Muscle layer of duodenum (tissue), 2 donors: ENCODE results near the gene FCAMR.

Experiments
- H3K27ac ChIP-seq: one replicate; pipeline ENCODE4 v1.7.0; 2013; ENCODE audit warnings: mild to moderate bottlenecking, low read length
- H3K27me3 ChIP-seq: one replicate; pipeline ENCODE4 v1.7.0; 2013; ENCODE audit warnings: low read depth, mild to moderate bottlenecking, control low read depth, low read length
- H3K36me3 ChIP-seq, 2 donors: one replicate each; pipeline ENCODE4 v1.7.0; 2013; ENCODE audit warnings: low read length in 2 of 2, control low read depth in 1 of 2, mild to moderate bottlenecking in 1 of 2; ENCODE audit not compliant: insufficient read depth in 2 of 2, control insufficient read depth in 1 of 2
- H3K4me1 ChIP-seq, 2 donors: one replicate each; pipeline ENCODE4 v1.7.0; 2013; ENCODE audit warnings: low read length in 2 of 2, mild to moderate bottlenecking in 2 of 2, control low read depth in 1 of 2, moderate library complexity in 1 of 2; ENCODE audit not compliant: insufficient read depth in 2 of 2, control insufficient read depth in 1 of 2
- H3K4me3 ChIP-seq, 2 donors: one replicate each; pipeline ENCODE4 v1.7.0; 2013; ENCODE audit warnings: low read length in 2 of 2, low read depth in 1 of 2, mild to moderate bottlenecking in 1 of 2
- H3K9me3 ChIP-seq, 2 donors: one replicate each; pipeline ENCODE4 v1.7.0; 2013; ENCODE audit warnings: low read length in 2 of 2, control low read depth in 1 of 2, mild to moderate bottlenecking in 1 of 2; ENCODE audit not compliant: control insufficient read depth in 1 of 2
- donor health status: healthy.

FCAMR gene

DNA sequence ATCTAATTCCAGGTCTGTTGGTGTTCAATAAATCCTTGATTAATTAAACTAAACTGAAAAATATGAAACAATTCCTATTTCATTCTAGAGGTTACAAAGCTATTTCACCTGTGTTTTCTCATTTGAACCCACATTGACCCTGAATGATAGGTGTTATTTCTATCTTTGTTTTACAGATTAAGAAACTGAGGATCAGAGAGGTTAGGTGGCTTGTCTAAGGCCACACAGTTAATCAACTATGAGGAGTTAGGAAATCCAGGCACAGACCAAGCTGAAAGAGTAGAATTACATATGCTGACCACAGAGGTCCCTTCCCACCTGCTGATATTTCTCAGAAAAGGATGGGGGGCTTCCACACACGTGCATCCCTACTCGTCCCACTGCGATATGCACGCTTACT, 24.5 kb downstream of the FCAMR start:
- H3K36me3 ChIP-seq = no peaks in the 10 kb centered on the region
- no peaks in the 10 kb centered on the region for H3K9me3 ChIP-seq
- peak overlapping the region; percentile 91 for H3K27ac ChIP-seq
- H3K4me1 ChIP-seq = no peaks in the 10 kb centered on the region
- H3K27me3 ChIP-seq = no peaks in the 10 kb centered on the region
- H3K4me3 ChIP-seq = peak overlapping the region in 1 of 2 donors; percentile 67

DNA sequence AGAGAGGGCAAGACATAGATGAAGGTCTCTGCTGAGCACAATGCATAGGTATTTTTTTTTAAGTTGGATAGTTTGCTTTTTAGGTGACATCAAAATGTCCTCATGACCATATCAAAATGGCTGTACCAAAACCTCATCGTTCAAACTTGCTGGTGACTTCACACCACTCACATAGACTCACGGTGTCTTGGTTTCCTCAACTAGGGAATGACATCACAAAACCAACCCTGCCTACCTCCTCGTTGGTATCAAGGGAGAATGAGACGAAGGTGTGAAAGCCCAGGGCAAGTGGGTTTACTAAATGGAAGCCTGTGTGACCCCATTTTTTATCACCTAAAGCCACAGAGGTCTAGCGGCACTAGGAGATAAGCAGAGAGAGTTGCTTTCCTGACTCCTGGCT, 25.6 kb downstream of the FCAMR start:
- H3K4me1 ChIP-seq = no peaks in the 10 kb centered on the region
- no peaks in the 10 kb centered on the region for H3K27me3 ChIP-seq
- no peaks in the 10 kb centered on the region for H3K9me3 ChIP-seq
- peak overlapping the region in 1 of 2 donors; percentile 67 for H3K4me3 ChIP-seq
- no peaks in the 10 kb centered on the region for H3K36me3 ChIP-seq
- peak overlapping the region; percentile 91 for H3K27ac ChIP-seq

DNA sequence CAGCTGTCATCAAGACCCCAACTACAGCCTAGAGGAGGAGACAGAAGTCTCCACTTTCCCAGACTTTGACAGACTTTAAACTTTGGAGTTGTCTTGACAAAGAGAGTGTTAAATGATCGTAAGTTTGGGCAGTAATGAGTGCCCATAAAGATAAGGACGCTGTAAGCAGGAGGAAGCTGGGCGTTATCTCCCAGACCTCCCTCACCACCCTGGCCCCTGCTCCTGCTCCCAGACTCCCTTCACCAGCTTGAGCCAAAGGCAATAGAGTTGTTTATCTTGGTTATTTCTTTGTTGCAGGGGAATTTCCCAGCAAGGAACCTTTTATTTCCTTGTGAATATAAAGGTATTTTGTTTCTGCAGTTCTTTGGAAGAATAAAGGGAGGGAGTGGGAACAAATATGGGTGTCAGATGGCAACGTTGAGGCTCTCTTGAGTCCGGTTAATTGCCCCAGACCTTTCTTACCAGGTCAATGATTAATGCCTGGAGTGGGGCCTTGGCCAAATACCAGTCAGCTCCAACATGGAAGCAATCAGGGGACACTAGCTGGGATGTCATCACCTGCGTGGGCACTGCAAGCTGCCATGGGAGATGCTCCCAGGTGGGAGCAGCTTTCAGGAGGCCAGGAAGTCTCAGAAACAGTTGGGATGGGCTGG, 28.4 kb downstream of the FCAMR start:
- Histone ChIP-seq H3K27me3 (no peaks in the 10 kb centered on the region), H3K4me1 (no peaks in the 10 kb centered on the region), H3K4me3 (peak overlapping the region in 1 of 2 donors; percentile 17), H3K36me3 (no peaks in the 10 kb centered on the region), H3K27ac (peak overlapping the region; percentile 72), H3K9me3 (no peaks in the 10 kb centered on the region)

DNA sequence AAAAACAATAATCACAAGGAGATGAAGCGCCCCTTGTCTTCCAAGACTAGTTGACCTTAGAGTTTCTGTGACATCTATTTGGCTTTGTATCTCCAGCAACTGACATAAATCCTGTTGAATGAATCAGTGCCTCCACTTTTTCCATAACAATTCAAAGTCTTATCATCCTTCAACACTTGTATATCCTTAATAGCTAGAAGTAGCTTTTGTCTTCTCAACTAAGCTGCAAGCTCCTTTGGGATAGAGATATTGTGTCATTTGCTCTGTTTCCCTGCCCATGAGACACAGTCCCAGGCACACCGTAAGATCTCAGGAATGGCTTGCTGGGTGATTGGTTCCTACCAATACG, 29.7 kb downstream of the FCAMR start:
- peak overlapping the region in 1 of 2 donors; percentile 22 for H3K4me3 ChIP-seq
- peak overlapping the region; percentile 72 for H3K27ac ChIP-seq
- no peaks in the 10 kb centered on the region for H3K9me3 ChIP-seq
- no peaks in the 10 kb centered on the region for H3K27me3 ChIP-seq
- H3K4me1 ChIP-seq = no peaks in the 10 kb centered on the region
- no peaks in the 10 kb centered on the region for H3K36me3 ChIP-seq

DNA sequence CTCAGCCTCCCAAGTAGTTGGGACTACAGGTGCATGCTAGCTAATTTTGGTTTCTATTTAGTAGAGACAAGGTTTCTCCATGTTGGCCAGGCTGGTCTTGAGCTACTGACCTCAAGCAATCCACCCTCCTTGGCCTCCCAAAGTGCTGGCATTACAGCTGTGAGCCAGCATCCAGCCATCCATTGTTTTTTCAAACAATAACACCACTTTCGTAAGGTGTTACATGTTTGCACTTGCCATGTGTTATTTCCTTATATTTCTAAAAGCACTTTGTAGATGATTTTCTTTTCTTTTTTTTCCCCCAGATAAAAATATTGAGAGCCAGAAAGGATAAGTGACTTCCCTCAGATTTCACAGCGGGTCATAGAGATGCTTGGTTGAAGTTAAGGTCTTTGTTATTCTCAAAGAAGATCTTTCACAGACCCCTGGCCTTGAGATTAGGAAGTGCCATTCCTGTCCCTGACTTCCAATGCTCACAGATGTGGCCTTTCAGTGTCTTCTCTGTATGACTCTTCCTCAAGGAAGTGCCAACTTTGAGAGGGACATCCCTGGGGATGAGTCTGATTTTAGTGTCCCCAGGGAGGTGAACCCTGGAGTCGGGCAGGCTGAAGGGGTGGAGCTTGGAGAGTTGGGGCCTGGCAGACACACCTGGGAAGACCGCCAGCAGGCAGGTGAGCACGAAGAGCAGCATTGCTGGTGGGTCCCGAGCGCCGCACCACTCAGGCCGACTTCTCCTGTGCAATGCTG, 30.2 kb downstream of the FCAMR start:
- Histone ChIP-seq H3K9me3 (no peaks in the 10 kb centered on the region), H3K4me1 (no peaks in the 10 kb centered on the region), H3K4me3 (peak overlapping the region in 1 of 2 donors; percentile 22), H3K27ac (peak overlapping the region; percentile 72), H3K36me3 (no peaks in the 10 kb centered on the region), H3K27me3 (no peaks in the 10 kb centered on the region)

DNA sequence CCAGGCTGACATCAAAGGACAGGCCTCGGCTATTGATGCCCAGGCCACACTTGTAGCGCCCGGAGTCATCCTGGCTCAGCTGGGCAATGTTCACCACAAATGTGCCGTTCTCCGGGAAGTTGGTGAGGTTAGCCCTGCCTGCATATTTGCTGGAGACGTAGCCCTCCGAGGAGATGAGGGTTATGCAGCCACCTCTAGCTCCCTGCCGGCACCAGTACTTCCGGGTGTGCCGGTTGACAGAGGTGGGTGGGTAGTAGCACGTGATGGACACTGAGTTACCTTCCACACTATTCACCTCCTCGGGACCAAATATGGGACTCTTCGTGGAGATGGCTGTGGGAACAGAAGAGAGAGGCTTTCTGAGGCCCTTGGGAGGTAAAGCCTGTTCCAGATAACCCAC, 31.1 kb downstream of the FCAMR start:
- Histone ChIP-seq H3K4me1 (no peaks in the 10 kb centered on the region), H3K27me3 (no peaks in the 10 kb centered on the region), H3K36me3 (no peaks in the 10 kb centered on the region), H3K27ac (no peak overlapping the region), H3K9me3 (no peaks in the 10 kb centered on the region), H3K4me3 (no peak overlapping the region)

DNA sequence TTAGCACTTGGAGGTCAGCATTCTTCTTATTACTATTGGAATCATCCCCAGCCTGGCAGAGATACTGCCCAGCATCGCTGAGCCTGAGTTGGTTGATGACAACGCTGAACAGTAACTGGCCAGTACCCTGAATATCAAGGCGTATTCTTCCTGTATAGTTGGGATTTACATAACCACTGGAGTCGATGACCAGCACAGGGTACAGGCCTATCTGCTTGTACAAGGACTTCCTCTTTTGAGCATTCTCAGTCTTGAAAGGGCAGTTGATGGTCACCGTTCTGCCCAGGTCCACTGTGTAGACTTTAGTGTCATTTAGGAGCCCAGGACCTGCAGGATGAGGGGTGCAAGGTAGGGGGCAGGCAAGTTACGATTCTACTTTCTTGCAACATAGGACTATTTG, 32.8 kb downstream of the FCAMR start:
- H3K9me3 ChIP-seq = no peaks in the 10 kb centered on the region
- peaks cover 0 to 9% of the 10 kb centered on the region in 2 donors for H3K36me3 ChIP-seq
- no peaks in the 10 kb centered on the region for H3K27me3 ChIP-seq
- no peaks in the 10 kb centered on the region for H3K4me1 ChIP-seq
- no peak overlapping the region for H3K27ac ChIP-seq
- H3K4me3 ChIP-seq = no peak overlapping the region

DNA sequence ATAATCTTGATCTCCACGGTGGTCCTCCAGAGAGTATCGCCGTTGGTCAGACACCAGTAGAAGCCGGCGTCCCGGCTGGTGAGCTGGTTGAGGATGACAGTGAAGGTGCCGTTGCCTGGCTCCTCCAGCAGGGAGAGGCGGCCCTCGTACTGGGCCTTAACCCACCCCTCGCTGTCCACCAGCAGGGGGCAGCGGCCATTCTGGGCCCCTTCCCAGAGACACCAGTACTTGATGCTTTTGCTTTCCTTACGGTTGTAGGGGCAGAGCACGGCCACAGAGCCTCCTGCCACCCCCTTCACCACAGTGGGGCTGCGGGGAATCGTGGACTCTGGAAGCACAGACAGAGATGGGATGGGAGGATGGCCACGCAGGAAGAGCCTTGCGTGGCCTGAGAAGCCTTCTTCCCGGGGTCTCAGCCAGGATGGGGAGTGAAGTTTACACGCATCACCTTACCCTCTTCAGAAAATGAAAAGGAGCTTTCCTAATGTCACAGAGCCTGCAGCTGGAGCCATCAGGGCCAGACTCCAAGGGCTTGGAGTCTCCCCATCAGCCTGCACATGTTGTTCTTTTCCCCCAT, 34.7 kb downstream of the FCAMR start:
- peaks cover 0 to 10% of the 10 kb centered on the region in 2 donors for H3K36me3 ChIP-seq
- no peaks in the 10 kb centered on the region for H3K9me3 ChIP-seq
- no peaks in the 10 kb centered on the region for H3K4me1 ChIP-seq
- H3K4me3 ChIP-seq = no peak overlapping the region
- H3K27ac ChIP-seq = no peak overlapping the region
- H3K27me3 ChIP-seq = no peaks in the 10 kb centered on the region

DNA sequence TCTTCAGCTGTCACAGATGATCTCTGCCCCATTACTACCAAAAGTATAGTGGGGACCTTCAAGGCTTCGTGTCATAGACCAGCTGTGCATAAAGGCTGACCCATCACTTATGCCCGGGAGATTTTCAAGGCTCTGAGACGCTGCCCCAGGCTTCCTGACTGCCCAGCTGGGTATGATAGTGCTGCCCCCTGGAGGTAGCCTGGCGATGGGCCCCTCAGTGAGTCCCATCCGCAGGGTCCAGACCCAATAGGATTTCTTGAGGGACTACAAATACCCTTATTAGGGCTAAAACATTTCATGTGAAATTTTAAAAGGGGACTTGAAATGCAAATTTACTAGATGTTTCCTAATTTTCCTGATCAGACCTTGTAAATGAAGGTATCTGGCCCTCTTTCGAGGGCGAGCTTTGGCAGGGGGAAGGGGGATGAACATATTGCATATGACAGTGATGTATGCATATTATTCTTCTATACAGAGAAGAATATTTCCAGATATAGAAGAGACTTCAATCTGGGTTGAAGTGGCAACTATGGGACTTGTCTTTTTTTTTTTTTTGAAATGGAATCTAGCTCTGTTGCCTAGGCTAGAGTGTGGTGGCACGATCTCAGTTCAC, 36.8 kb downstream of the FCAMR start:
- Histone ChIP-seq H3K27me3 (no peaks in the 10 kb centered on the region), H3K27ac (no peak overlapping the region), H3K36me3 (peaks cover 0 to 10% of the 10 kb centered on the region in 2 donors), H3K9me3 (no peaks in the 10 kb centered on the region), H3K4me3 (no peak overlapping the region), H3K4me1 (no peaks in the 10 kb centered on the region)

DNA sequence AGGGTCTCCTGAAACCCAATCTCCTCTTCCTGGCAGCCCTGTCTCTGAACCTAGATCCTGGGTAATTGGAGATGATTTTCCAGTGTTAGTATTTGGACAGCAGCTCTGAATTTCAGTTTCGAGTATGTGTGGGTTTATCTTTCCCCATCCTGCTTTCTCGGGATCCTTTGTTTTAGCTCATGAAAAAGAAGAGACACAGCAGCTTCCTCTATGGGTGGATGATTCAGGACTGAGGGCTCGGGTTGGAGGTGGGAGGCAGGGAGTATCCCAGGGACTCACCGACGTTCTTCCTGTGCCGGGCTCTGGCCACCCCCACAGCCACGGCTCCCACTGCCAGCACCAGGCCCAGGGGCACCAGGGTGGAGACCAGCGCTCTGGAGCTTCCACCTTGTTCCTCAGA, 38.1 kb downstream of the FCAMR start:
- no peaks in the 10 kb centered on the region for H3K27me3 ChIP-seq
- no peaks in the 10 kb centered on the region for H3K9me3 ChIP-seq
- peaks cover 0 to 10% of the 10 kb centered on the region in 2 donors for H3K36me3 ChIP-seq
- H3K4me3 ChIP-seq = no peak overlapping the region
- H3K27ac ChIP-seq = no peak overlapping the region
- H3K4me1 ChIP-seq = no peaks in the 10 kb centered on the region

DNA sequence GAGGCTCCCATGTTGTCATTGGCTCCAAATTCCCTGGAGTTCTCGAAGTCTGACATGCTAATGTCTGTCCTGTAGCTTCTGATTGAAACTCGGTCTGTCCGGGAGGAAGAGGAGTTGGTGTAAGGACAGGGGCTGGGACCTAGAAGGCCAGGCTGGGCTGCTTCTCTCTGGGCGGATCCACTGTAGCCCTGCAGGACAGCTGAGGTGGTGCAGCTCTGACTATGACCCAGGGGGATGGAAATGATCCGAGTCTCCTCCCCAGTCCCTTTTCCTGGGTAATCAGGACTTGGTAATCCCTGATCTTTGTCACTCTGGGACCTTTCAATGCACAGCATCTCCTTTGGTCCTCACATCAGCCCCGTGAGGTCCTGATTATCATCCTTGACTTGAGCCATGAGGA, 38.6 kb downstream of the FCAMR start:
- H3K27me3 ChIP-seq = no peaks in the 10 kb centered on the region
- H3K4me3 ChIP-seq = no peak overlapping the region
- H3K9me3 ChIP-seq = no peaks in the 10 kb centered on the region
- H3K36me3 ChIP-seq = peaks cover 0 to 10% of the 10 kb centered on the region in 2 donors
- H3K4me1 ChIP-seq = no peaks in the 10 kb centered on the region
- no peak overlapping the region for H3K27ac ChIP-seq
